HuH-7 (cell line): ENCODE data around the gene MOCS1.

Experiments used
- DNase-seq: peaks from one replicate; pipeline ENCODE4 v3.0.0; 2011; ENCODE audit warnings: low spot score

Gene MOCS1

DNA sequence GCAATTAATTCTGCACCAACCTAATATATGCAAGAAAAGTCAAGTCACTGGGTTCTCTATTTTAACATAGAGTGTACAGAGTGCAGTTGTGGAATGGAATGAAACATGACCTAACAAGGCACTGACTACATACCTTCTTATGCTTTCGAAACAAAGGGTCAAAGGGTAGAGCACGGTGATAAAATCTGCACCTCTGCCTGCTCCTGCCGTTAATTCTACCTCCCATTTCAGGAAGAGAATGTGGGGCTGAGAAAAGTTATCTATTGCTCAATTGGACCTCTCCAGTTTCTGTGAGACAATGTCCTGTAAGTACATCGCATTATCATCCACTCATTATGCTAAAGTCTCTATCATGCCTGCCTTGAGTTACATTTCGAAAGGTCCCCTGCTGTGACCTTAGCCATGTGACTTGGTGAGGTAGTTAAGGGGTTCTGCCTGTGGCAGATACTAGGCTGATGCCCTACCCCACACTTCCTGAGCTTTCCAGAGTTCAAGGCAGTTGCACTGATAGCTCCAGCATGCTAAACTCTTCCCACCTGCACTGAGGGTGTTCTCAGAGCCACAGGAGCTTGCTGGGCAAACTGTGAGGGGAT, 14.0 kb upstream of the MOCS1 start:
- no peak for DNase-seq

DNA sequence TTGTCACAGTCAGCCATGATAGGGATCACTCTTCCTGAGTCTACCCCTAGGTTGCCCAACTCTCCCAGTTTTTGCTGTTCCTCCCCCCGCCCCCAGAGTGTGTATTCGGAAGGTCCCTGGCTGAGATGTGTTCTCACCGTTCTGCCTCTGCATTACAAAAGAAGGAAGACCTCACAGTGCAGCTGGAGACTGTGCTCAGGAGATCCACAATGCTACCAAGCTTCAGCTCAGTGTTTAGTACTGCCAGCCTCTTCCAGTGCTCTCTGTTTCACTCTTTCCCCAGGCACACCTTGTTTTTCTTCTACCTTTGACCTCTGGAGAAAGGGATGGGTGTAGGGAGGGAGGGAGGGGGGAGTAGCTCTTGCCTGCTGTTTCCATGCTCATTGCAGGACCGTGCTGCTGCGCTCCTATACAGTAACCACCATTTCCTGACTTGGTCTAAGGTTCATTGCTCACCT, 13.4 kb upstream of the MOCS1 start:
- no peak for DNase-seq

DNA sequence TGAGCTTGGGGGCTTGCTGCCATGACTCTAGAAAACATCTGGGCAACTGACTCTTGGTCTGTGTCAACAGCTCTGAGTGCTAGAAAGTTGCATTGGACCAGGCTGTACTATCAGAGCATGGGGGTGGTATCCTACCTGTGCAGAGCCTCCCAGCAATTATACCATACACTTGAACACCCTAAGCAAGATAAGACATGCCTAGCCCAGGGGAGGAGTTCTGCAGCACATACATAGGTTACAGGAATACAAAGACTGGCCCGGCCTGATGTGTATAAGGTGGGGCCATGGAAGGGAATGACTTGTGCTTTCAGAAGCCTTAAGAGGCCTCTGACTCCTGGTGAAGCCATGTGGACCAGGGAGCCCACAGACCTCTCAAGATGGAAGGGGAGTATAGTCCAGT, 11.4 kb upstream of the MOCS1 start:
- no peak for DNase-seq

DNA sequence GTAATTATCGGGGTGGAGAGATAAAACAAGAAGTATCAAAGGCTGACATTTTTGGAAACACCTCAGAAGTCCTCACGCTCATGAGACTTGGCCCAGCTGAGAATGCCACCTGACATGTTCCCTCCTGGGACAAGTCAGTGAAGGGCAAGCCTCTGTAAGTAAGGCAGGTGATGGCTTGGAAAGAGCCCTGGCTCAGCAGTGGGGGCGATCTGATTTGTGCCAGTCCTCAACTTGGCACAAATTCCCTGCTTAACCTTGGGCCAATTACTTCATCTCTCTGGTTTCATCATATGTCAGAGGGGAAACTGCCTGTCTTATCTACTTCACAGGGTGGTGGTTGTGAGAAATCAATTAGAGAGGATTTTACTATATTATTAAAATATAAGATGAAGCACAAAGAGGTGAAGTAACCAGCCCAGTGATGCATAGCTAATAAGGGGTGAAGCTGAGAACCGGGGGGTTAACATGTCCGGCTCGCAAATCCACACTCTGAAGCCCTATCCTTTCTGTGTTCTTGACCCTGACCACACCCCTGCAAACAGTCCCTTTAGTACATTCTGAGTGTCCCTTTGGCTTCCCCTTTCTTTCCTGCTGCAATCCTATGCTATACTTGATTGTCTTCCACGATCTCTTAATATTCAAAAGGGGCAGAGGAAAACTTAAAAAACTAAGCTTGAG, 8.8 kb upstream of the MOCS1 start:
- no peak for DNase-seq

DNA sequence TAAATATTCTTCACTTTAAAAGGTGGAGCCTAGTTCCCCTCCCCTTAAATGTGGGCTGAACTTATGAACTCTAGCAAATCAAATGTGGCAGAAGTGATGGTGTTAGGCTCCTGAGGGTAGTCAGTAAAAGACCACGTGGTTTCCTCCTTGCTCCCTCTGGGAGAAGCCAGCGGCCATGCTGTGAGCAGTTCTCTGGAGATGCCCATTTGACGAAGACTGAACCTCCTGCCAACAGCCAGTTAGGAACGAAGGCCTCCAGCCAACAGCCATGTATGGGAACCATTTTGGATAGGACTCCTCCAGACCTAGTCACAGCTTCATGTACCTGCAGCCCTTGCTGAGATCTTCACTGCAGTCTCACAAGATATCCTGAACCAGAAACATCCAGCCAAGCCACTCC, 7.6 kb upstream of the MOCS1 start:
- no peak for DNase-seq

DNA sequence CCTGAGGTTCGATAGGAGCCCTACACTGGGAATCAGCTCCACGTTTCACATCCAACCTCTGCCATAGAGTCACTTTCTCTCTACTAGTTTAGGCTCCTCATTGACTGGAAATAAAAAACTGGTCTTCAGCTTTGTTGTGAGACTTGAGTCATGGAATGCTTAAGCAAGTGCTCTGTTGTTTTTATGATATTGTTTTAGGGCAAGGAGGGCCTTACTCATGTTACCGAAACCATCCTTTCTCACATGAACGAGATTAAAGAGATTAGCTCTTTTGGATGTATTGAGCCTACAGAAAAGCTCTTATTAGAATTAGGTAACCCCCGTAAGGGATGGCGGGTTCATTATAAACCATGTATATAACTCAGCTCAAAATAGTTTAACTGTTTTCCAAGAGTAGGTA, 6.9 kb upstream of the MOCS1 start:
- DNase-seq, result no peak

DNA sequence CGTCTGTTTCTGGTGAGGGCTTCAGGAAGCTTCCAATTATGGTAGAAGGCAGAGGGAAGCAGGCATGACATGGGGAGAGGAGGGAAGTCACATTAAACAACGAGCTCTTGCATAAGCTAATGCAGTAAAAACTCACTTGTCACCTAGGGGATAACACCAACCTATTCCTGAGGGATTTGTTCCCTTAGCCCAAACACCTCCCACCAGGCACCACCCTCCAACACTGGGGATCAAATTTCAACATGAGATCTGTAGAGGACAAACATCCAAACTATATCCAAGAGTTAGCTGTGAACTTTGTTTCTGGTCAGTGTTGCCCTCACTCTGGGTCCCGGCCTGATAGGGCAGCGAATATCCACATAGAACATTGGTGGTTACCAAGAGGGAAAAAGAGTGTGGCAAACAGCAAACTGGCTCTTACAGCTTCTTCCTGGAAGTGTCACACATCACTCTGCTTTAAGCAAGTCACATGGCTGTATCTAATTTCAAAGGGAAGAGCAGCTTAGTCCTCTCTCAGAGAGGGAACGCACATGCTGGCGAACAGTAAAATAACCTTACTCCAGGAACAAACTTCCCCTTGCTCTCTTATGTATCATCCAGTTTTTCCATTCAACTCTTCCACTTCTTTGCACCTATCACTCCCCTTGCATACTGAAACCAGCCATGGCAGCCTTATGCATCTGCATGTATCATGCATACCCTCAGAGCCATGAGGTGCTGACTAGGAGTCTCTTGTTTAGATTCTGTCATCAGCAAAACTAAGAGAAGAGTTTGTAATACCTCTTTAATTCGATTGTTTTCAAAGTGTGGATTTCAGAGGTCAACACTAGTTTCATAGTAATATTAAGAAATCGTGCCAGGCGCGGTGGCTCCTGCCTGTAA, 4.8 kb upstream of the MOCS1 start:
- DNase-seq, result no peak

DNA sequence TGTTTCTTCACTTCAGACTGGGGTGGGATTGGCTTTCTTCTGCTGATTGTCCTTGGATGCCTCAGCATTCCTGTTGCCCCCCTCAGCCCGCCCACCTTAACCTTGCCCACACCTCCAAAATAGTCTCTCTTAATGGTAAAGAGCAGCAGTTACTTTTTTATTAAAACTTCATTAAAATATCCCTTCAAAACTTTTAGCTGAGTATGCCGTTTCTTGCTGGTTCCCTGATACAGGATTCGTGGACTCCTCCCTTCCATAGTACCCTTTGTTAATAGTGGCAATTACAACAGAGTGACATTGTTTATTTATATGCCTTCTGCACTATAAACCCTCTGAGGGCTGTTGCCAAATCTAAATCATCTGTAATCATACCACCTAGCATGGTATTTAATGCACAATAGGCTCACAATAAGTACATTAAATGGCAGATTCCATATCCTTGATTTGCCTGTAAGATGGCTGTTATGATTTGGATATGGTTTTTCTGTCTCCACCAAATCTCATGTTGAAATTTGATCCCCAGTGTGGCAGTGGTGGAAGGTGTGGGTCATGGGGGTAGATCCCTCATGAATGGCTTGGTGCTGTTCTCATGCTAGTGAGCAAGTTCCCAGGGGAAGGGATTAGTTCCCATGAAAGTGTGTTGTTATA, 3.5 kb upstream of the MOCS1 start:
- DNase-seq, result no peak

DNA sequence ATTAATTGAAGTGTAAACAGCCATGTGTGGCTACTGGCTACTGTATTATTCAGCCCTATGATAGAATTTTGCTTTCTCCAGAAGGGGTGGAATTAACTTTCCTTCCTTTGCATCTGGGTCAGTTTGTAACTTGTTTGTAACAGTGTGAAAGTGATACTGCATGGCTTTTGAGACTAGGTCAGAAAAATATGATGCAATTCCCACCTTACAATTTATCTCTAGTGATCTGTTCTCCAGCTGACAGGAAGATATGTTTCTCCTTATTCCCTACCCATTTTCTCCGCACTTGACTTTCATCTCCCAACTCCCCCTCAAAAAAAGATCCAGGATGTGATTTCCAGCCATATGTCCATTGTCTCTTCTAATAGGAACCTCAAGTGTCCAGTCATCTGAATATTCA, 2.6 kb upstream of the MOCS1 start:
- no peak for DNase-seq

DNA sequence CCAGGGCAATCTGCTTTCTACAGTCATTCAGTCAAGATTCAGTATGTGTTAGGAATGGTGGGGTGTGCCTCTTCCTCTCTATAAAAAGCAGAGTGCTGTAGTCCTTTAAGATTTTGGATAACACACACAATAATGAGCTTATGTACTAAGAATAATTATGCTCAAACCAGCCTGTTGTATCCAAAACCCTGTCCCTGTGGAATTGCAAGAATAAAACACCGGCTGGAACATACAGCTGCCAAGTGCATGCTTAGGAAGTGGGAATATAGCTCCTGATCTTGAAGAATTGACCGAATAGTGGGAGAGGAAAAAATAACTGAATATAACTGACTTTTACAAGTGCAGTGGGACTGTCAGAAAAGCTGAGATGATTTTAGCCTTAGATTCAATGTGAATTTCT, 979 bp upstream of the MOCS1 start:
- DNase-seq, result no peak

DNA sequence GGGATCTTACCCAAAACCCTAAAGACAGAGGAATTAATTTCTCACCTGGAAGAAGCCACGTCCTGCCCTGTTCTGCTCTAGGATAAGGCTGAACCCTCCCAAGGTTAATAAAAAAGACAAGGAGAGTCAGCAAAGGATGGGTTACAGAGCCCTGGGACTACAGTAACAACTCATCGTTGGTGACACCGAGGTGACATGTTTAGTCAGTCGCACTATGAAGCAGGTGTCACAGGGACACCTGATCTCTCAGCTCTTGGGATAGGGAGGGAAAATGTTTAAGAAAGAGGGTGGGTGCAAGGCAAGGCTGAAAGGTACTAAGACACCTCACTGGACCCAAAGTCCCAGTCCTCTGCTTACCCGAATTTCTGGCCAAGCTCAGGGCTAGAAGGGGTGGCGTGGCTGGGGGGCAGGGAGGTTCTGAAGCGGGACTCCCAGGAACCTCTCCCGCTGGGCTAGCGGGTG, 562 bp downstream of the MOCS1 start:
- DNase-seq, result no peak

DNA sequence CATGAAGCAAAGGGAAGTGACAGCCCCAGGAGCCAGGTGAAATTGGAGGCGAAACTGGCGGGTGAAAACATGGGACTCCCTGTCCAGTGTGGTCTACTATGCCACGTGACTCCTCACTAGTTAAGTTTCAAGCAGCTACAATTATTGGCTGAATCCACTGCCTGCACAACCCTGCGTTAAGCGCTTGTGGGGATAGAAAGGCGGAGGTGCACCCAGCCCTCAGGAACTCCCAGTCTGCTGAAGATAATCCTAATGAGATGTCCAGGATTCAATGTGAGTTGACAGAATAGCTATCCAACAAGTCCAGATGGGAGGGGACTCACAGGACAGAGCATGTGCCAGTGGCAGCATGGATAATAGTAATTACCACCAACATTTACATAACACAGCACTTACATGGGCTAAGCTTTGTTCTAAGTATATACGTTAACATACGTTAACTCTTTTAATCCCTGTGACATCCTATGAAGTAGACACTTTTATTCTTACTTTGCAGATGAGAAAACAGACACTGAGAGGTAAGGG, 1.8 kb downstream of the MOCS1 start:
- no peak for DNase-seq

DNA sequence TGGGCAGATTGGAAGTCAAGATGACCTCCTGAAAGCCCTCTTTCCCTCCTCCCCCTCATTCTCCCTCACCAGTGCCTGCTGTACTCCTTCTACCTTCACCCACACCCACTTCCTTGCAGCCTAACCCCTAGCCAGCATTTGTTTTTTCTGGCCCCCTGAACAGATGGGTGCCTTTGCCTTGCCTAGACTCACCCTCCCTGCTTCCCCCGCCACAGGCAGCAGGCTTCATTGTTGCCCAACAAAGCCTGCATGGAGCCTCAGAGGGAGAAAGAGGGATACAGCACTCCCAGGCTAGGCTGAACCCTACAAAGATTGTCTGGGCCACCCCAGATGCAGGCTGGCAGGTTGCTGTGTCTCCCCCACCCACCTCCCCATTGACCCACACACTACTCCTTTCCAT, 2.7 kb downstream of the MOCS1 start:
- no peak for DNase-seq

DNA sequence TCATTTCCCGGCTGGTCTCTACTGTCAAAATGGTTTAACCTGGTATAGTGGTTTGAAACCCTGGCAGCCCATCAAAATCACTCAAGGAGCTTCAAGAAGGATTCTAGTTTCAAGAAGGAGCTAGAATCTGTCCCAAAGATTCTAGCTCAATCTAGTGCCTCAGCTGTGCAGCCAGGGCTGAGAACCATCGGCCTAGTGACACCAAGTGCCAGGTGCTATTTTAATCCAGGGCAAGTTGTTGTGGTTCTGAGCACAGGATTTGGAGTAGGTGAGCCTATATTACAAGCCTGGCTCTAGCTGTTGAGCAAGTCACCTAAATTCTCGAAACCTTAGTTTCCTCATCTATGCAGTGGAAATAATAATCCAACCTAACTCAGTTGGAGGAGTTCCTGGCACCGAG, 3.7 kb downstream of the MOCS1 start:
- no peak for DNase-seq

DNA sequence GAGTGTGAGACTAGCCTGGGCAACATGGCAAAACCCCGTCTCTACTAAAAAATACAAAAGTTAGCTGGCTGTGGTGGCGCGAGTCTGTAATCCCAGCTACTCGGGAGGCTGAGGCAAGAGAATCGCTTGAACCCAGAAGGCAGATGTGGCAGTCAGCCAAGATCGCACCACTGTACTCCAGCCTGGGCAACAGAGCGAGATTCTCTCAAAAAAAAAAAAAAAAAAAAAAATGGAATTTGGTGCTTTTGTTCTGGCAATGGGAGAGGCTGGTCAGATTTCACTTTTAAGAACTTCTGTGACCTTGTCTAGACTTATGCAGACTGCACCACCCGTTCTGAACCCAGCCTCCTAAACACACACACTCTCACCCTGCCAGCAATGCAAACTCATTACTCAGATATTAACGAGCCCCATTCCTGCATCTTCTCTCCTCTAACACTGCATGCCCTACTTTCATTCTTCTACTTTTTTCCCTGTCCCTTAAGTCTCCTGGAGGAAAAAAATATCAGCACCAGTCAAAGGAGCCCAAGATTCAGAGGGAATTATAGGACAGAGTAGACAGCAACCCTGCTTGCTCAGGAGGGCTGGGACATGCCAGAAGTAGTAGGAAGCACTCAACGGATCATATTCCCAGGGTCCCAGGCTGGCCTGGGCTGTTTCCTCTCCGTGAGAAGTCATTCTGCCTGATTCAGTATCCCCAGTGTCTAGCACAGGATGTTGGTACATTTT, 4.4 kb downstream of the MOCS1 start:
- DNase-seq, result no peak

DNA sequence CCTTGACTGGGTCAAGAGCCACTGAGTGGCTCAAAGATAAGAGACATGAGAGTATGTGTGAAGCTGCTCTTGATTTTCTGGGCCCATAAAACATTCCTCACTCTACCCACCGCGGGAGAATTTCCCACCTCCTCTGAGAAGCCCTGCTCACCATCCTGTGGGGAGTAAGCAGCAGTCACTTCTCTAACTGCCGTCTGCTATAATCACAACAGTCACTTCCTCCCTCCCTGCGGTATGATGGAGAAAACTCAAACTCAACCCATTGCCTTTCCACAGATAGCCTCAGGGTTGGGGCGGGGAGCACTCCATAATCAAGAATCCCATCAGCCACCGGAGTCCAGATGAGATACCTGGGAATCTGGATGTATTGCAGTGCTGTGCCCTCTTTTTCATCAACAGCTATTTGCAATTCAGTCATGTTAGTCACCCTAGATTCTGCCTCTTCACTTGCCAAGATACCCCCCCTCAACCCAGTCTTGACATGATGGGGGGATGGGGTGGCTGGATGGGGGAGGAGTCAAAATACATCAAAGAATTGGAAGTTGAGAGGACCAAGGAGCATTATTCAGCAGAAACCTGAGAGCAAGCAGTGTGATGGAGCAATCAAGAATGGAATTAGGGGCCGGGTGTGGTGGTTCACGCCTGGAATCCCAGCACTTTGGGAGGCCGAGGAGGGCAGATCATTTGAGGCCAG, 5.1 kb downstream of the MOCS1 start:
- DNase-seq, result no peak

DNA sequence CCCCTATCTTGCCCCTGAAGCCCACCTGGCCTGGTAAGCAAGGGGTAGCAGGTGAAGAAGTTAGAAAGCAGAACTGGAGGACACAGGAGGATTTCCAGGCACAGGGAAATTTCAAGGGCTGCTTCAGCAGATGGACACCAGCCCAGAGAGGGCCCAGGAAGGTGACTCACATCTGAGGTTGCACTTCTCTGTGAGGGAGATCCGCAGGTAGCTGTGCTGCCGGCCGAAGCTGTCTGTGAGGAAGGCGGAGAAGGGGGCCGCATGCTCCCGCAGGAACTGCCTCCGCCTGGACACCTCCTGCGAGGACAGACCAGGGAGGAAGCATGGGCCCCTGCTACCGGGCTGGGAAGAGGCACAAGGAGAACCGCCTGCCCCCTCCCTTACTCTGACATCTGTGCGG, 7.1 kb downstream of the MOCS1 start:
- no peak for DNase-seq

DNA sequence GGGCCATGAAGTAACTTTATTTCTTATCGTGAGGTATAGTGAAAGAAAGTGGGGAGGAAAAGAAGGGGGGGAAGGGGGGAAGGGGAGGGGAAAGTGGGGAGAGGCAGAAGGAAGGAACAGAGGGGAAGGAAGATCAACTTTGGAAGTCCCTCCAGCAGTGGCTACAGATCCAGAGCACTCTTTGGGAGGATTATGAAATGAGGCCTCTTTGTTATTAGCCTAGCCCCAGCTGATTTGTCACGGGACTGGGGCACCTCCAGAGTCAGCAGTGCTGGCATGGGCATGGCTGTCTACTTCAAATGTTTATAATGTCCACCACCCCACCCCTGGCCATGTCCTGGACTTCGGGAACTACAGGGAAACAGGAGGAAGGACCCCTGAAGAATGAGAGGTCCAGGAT, 7.6 kb downstream of the MOCS1 start:
- no peak for DNase-seq

DNA sequence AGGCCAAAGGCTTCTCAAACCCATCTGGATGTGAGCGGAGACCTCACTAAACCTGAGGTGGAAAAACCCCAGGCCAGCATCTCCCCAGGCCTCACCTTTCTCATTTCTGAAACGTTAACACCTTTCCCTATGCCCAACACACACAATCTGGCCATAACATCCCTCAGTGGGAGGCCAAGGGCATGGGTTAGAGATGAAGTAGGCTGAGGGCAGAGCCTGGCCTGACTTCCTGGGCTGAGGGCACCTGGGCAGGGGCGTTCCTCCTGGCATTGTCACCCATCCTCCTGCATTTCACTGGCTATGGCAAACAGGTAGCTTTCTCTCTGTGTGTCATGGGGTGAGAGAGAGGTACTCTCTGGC, 8.4 kb downstream of the MOCS1 start:
- DNase-seq, result no peak

DNA sequence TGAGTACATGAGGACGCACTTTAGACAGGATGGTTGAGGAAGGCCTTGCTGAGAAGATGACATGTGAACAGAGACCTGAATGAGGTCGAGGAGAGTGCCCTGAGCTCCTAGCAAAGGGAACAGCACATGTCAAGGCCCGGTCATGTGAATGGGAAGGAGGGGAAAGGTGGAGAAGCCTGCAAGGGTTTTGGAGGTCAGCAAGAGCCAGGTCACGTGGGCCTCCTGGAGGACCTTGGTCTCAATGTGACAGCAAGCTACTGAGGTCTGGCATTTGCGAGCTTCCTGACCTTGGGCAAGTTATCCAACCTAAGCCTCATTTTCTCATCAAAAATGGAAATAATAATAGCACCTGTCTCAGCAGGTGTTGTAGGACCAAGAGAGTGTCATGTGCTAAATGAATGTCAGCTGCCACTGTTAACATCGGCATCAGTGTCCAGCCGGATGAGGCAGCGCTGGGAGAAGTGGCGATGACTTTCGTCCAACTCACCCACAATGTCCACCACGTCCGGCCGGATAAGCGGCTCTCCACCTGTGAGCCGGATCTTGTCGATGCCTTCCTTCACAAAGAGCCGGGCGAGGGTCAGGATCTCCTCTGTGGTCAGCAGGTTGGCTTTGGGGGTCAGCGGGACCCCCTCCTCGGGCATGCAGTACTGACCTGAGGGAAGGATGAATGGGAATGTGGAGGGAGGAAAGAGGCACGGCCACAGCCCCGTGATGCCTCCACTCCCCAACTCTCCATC, 8.9 kb downstream of the MOCS1 start:
- no peak for DNase-seq
